Central memory CD8-positive, alpha-beta T cell (primary cell): ENCODE measurements around the gene GRIK1.

Experiments
- ATAC-seq: fragments of 150-1000 bp; cut with Tn5 transposase; replicated peaks from 2 replicates; pipeline ENCODE4 v1.10.0; 2022; ENCODE audit warnings: mild to moderate bottlenecking, moderate FRiP score, moderate number of reproducible peaks; ENCODE audit not compliant: poor library complexity, severe bottlenecking; ENCODE audit errors: extremely low read depth
- DNase-seq, 2 donors: peaks; one replicate each; pipeline ENCODE4 v3.0.0; 2021; ENCODE audit warnings: low spot score in 2 of 2
- H3K27ac Mint-ChIP-seq: one replicate; pipeline ENCODE4 v1.8.0; 2022; ENCODE audit warnings: low read depth, mild to moderate bottlenecking, moderate library complexity, mixed read lengths
- H3K27me3 Mint-ChIP-seq: one replicate; pipeline ENCODE4 v1.8.0; 2022; ENCODE audit warnings: mixed read lengths
- H3K36me3 Mint-ChIP-seq: one replicate; pipeline ENCODE4 v1.8.0; 2022; ENCODE audit warnings: mild to moderate bottlenecking, moderate library complexity, mixed read lengths; ENCODE audit not compliant: insufficient read depth
- H3K4me1 Mint-ChIP-seq: one replicate; pipeline ENCODE4 v1.8.0; 2022; ENCODE audit warnings: mixed read lengths
- H3K4me3 Mint-ChIP-seq: one replicate; pipeline ENCODE4 v1.8.0; 2022; ENCODE audit warnings: mild to moderate bottlenecking, moderate library complexity, mixed read lengths
- H3K9me3 Mint-ChIP-seq: one replicate; pipeline ENCODE4 v1.8.0; 2022; ENCODE audit warnings: mixed read lengths

GRIK1 gene

GRCh38 chr21:29749957-29750356 is 189.8 kb downstream of the GRIK1 start:
- no peak for DNase-seq
- Mint-ChIP-seq H3K4me3 (no peak overlapping the region), H3K27me3 (no peaks in the 10 kb centered on the region), H3K9me3 (peaks cover 8% of the 10 kb centered on the region), H3K27ac (no peak overlapping the region), H3K36me3 (no peaks in the 10 kb centered on the region), H3K4me1 (no peaks in the 10 kb centered on the region)
- no peak for ATAC-seq

GRCh38 chr21:29749223-29749622 is 190.6 kb downstream of the GRIK1 start:
- DNase-seq = no peak
- Mint-ChIP-seq H3K4me1 (no peaks in the 10 kb centered on the region), H3K9me3 (peaks cover 8% of the 10 kb centered on the region), H3K27me3 (no peaks in the 10 kb centered on the region), H3K27ac (no peak overlapping the region), H3K4me3 (no peak overlapping the region), H3K36me3 (no peaks in the 10 kb centered on the region)
- no peak for ATAC-seq

- no peak overlapping the region for H3K27ac Mint-ChIP-seq
- no peaks in the 10 kb centered on the region for H3K36me3 Mint-ChIP-seq
- no peak for DNase-seq
Measured at GRCh38 chr21:29748391-29749167, 191.2 kb downstream of the GRIK1 start.

GRCh38 chr21:29741761-29742160 is 198.0 kb downstream of the GRIK1 start:
- H3K9me3 Mint-ChIP-seq = no peaks in the 10 kb centered on the region

More at GRCh38 chr21:29748391-29749167, 191.2 kb downstream of the GRIK1 start:
- no peaks in the 10 kb centered on the region for H3K27me3 Mint-ChIP-seq
- no peak for ATAC-seq
- H3K4me3 Mint-ChIP-seq = no peak overlapping the region
- no peaks in the 10 kb centered on the region for H3K4me1 Mint-ChIP-seq
- H3K9me3 Mint-ChIP-seq = peaks cover 8% of the 10 kb centered on the region

GRCh38 chr21:29739176-29739575 is 200.6 kb downstream of the GRIK1 start:
- Mint-ChIP-seq H3K9me3 (peaks cover 10% of the 10 kb centered on the region), H3K4me3 (no peak overlapping the region), H3K27me3 (no peaks in the 10 kb centered on the region), H3K4me1 (no peaks in the 10 kb centered on the region), H3K27ac (no peak overlapping the region), H3K36me3 (no peaks in the 10 kb centered on the region)
- ATAC-seq (no peak), DNase-seq (no peak)

More at GRCh38 chr21:29741761-29742160, 198.0 kb downstream of the GRIK1 start:
- H3K4me1 Mint-ChIP-seq = no peaks in the 10 kb centered on the region
- H3K27ac Mint-ChIP-seq = no peak overlapping the region
- H3K4me3 Mint-ChIP-seq = no peak overlapping the region
- H3K36me3 Mint-ChIP-seq = no peaks in the 10 kb centered on the region
- no peak for ATAC-seq
- DNase-seq = no peak
- no peaks in the 10 kb centered on the region for H3K27me3 Mint-ChIP-seq

GRCh38 chr21:29738730-29739129 is 201.1 kb downstream of the GRIK1 start:
- no peak for DNase-seq
- Mint-ChIP-seq H3K4me3 (no peak overlapping the region), H3K27ac (no peak overlapping the region), H3K27me3 (no peaks in the 10 kb centered on the region), H3K9me3 (peaks cover 10% of the 10 kb centered on the region), H3K4me1 (no peaks in the 10 kb centered on the region), H3K36me3 (no peaks in the 10 kb centered on the region)
- ATAC-seq = no peak

GRCh38 chr21:29737186-29737585 is 202.6 kb downstream of the GRIK1 start:
- no peaks in the 10 kb centered on the region for H3K4me1 Mint-ChIP-seq
- no peak for ATAC-seq
- no peaks in the 10 kb centered on the region for H3K27me3 Mint-ChIP-seq
- no peak overlapping the region for H3K4me3 Mint-ChIP-seq
- DNase-seq = no peak
- peaks cover 10% of the 10 kb centered on the region for H3K9me3 Mint-ChIP-seq
- H3K36me3 Mint-ChIP-seq = no peaks in the 10 kb centered on the region
- H3K27ac Mint-ChIP-seq = no peak overlapping the region

- Mint-ChIP-seq H3K36me3 (no peaks in the 10 kb centered on the region), H3K27me3 (no peaks in the 10 kb centered on the region), H3K4me1 (no peaks in the 10 kb centered on the region), H3K27ac (no peak overlapping the region), H3K4me3 (no peak overlapping the region), H3K9me3 (peaks cover 18% of the 10 kb centered on the region)
- no peak for DNase-seq
- no peak for ATAC-seq
Measured at GRCh38 chr21:29730281-29730680, 209.5 kb downstream of the GRIK1 start.

- ATAC-seq = no peak
- H3K27ac Mint-ChIP-seq = no peak overlapping the region
- H3K36me3 Mint-ChIP-seq = no peaks in the 10 kb centered on the region
- no peaks in the 10 kb centered on the region for H3K27me3 Mint-ChIP-seq
- H3K4me3 Mint-ChIP-seq = no peak overlapping the region
- DNase-seq = no peak
- peaks cover 8% of the 10 kb centered on the region for H3K9me3 Mint-ChIP-seq
- no peaks in the 10 kb centered on the region for H3K4me1 Mint-ChIP-seq
Measured at GRCh38 chr21:29726044-29726443, 213.8 kb downstream of the GRIK1 start.

GRCh38 chr21:29725025-29725736 is 214.6 kb downstream of the GRIK1 start:
- H3K27me3 Mint-ChIP-seq = no peaks in the 10 kb centered on the region
- no peak for ATAC-seq
- no peak overlapping the region for H3K4me3 Mint-ChIP-seq
- no peaks in the 10 kb centered on the region for H3K36me3 Mint-ChIP-seq
- DNase-seq = no peak
- no peaks in the 10 kb centered on the region for H3K4me1 Mint-ChIP-seq
- H3K27ac Mint-ChIP-seq = no peak overlapping the region
- H3K9me3 Mint-ChIP-seq = peaks cover 8% of the 10 kb centered on the region

GRCh38 chr21:29721964-29722363 is 217.8 kb downstream of the GRIK1 start:
- DNase-seq (no peak), ATAC-seq (no peak)
- no peaks in the 10 kb centered on the region for H3K36me3 Mint-ChIP-seq
- H3K27me3 Mint-ChIP-seq = no peaks in the 10 kb centered on the region
- H3K27ac Mint-ChIP-seq = no peak overlapping the region
- H3K9me3 Mint-ChIP-seq = no peaks in the 10 kb centered on the region
- no peaks in the 10 kb centered on the region for H3K4me1 Mint-ChIP-seq
- H3K4me3 Mint-ChIP-seq = no peak overlapping the region

GRCh38 chr21:29721221-29721620 is 218.6 kb downstream of the GRIK1 start:
- DNase-seq = no peak
- no peak for ATAC-seq
- Mint-ChIP-seq H3K4me1 (no peaks in the 10 kb centered on the region), H3K27ac (no peak overlapping the region), H3K27me3 (no peaks in the 10 kb centered on the region), H3K4me3 (no peak overlapping the region), H3K36me3 (no peaks in the 10 kb centered on the region), H3K9me3 (peaks cover under 1% of the 10 kb centered on the region)

- no peak for DNase-seq
- Mint-ChIP-seq H3K9me3 (peaks cover 5% of the 10 kb centered on the region), H3K4me3 (no peak overlapping the region), H3K4me1 (no peaks in the 10 kb centered on the region), H3K27me3 (no peaks in the 10 kb centered on the region), H3K36me3 (no peaks in the 10 kb centered on the region), H3K27ac (no peak overlapping the region)
- no peak for ATAC-seq
Measured at GRCh38 chr21:29719521-29719920, 220.3 kb downstream of the GRIK1 start.
